Loucy (cell line): ENCODE measurements around the gene NLGN4X.

ENCODE experiments used
- EZH2phosphoT487 ChIP-seq: fragments of 200-600 bp; IDR thresholded peaks from 2 replicates; pipeline ENCODE4 v1.6.1; 2018; ENCODE audit warnings: antibody characterized with exemption, mild to moderate bottlenecking, moderate library complexity, borderline replicate concordance
- TF ChIP-seq, protein P1 (sequence below): fragments of 200-600 bp; sonication (generic); conservative IDR thresholded peaks from 2 replicates; pipeline ENCODE4 v1.5.1; 2014; ENCODE audit warnings: mild to moderate bottlenecking, antibody characterized with exemption, low read length

DNA sequence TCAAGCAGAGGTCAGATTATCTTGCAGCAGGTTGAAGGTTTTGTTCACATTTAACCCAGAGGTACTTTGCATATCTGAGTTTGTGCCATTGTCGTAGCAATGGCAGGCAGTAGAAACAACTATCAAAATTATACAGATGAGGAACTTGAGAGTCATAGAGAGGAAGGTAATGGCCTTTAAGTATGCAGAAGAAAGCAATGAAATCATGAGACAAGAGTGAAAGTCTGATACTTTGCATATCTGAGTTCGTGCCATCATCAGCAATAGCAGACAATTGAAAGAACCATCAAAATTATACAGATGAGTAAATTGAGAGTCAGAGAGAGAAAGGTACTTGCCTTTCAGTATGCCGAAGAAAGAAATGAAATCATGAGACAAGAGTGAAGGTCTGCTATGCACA is 154.1 kb downstream of the NLGN4X start:
- TF ChIP-seq, protein P1, sequence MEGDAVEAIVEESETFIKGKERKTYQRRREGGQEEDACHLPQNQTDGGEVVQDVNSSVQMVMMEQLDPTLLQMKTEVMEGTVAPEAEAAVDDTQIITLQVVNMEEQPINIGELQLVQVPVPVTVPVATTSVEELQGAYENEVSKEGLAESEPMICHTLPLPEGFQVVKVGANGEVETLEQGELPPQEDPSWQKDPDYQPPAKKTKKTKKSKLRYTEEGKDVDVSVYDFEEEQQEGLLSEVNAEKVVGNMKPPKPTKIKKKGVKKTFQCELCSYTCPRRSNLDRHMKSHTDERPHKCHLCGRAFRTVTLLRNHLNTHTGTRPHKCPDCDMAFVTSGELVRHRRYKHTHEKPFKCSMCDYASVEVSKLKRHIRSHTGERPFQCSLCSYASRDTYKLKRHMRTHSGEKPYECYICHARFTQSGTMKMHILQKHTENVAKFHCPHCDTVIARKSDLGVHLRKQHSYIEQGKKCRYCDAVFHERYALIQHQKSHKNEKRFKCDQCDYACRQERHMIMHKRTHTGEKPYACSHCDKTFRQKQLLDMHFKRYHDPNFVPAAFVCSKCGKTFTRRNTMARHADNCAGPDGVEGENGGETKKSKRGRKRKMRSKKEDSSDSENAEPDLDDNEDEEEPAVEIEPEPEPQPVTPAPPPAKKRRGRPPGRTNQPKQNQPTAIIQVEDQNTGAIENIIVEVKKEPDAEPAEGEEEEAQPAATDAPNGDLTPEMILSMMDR: no peak
- no peak for TF ChIP-seq EZH2phosphoT487
